ENCODE results near the gene SEC16A. TPM values are rescaled to one million over a fixed set of nuclear protein-coding genes. Genes with fewer than 3 reads are reported as not detected.

The SEC16A gene
- total RNA-seq, 1 experiment from 2014 or later: 7.2 TPM

GRCh38 chr9:136519263-136520052 lies 36.6 kb upstream of the SEC16A start:
- in situ Hi-C loops (cut with HindIII; ENCODE audit: low sequenced_read_pairs): no loop called here
- DNase-seq (ENCODE audit: low spot score): no peak

- in situ Hi-C loops (cut with HindIII; ENCODE audit: low sequenced_read_pairs): no loop called here
- DNase-seq (ENCODE audit: low spot score): no peak
These were observed 35.8 kb upstream of the SEC16A start for GRCh38 chr9:136518623-136519022.

GRCh38 chr9:136517950-136518349 lies 35.1 kb upstream of the SEC16A start:
- DNase-seq (ENCODE audit: low spot score): no peak
- in situ Hi-C loops (cut with HindIII; ENCODE audit: low sequenced_read_pairs): no loop called here

- in situ Hi-C loops (cut with HindIII; ENCODE audit: low sequenced_read_pairs): no loop called here
- no peak for DNase-seq (ENCODE audit: low spot score)
These were observed 34.3 kb upstream of the SEC16A start for GRCh38 chr9:136517012-136517743.

DNA sequence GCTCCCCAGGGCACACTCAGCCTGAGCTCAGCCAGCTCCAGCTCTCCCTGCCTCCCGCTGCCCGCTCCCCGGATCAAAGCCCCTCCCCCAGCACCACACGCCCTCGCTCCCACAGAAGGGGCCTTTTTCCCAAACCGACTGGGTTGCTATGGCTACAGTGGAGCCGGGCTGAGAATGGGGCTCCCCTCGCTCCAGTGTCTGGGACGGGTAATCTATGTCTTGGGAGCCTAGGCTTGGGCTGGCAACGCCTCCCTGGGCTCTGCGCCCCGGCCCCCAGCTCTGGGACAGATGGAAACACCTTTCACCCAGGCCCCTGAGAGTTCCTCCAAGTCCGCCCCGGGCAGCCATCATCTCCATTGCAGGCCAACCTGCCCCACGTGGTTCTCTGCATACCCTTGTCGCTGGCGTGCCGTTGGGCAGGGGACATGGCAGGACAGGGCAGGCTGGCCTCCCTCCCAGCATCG lies 33.4 kb upstream of the SEC16A start:
- in situ Hi-C loops (cut with HindIII; ENCODE audit: low sequenced_read_pairs): no loop called here
- DNase-seq (ENCODE audit: low spot score): peak; percentile 35

GRCh38 chr9:136515276-136515675 lies 32.4 kb upstream of the SEC16A start:
- in situ Hi-C loops (cut with HindIII; ENCODE audit: low sequenced_read_pairs): no loop called here
- no peak for DNase-seq (ENCODE audit: low spot score)

DNA sequence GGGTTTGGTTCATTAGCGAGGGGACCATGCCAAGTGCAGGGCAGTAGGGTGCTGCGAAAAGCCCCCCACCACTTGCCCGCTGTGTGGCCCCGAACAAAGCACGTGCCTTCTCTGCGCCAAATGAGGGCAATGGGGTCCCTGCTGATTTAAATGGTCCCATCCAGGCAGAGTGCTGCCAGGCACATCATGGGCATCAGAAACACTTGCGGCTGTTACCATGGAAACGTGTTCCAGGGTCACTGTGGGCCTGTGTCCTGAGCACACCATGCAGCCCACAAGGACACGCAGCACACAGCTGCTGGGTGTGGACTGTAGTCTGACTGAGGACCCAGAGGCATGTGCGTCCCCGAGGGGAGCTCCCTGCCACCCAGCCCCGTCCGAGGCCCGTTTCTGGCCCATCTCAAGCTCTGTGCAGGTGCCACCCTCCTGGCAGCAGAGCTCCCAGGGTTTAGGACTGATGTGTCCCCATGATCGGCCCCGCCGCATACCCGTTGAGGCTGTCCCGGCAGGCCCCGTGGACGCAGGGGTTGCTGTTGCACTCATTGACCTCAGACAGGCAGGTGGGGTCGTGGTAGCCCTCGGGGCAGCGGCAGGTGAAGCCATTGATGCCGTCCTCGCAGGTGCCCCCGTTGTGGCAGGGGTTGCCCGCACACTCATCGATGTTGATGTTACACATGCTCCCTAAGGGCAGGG lies 31.3 kb upstream of the SEC16A start:
- in situ Hi-C loops (cut with HindIII; ENCODE audit: low sequenced_read_pairs): no loop called here
- DNase-seq (ENCODE audit: low spot score): no peak

DNA sequence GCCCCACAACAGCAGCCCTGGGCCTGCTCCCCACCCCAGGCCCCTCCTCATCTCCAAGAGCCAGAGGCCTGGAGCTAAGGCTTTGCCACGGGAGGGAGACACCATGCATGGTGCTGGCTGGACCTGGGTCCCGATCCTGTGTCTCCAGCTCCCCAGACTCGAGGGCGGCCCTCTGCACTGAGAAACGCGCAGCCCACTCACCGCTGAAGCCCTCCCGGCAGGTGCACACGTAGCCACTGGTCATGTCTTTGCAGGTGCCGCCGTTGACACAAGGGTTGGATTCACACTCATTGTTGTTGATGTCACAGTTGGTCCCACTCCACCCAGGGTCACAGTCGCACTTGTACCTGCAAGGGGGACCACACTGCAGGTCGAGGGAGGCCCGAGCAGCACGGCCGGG lies 30.4 kb upstream of the SEC16A start:
- no peak for DNase-seq (ENCODE audit: low spot score)
- in situ Hi-C loops (cut with HindIII; ENCODE audit: low sequenced_read_pairs): no loop called here

DNA sequence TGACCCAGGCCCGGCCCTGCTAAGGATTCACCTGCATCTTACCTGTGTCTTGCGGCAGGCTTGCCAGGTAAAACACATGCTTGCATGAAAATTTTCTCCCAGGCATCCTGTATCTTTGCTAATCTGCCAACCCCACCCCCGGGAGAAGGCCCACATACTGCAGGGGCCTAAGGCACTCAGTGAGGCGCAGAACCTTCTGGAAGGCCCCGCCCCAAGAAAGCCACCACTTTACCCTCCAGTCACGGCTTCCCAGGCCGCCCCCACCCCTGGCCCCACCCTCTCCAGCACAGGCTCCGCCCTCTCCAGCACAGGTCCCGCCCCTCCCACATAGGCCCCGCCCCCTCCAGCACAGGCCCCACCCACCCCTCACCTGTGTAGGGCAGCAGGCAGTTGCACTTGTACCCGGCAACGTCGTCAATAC lies 29.8 kb upstream of the SEC16A start:
- in situ Hi-C loops (cut with HindIII; ENCODE audit: low sequenced_read_pairs): no loop called here
- no peak for DNase-seq (ENCODE audit: low spot score)

DNA sequence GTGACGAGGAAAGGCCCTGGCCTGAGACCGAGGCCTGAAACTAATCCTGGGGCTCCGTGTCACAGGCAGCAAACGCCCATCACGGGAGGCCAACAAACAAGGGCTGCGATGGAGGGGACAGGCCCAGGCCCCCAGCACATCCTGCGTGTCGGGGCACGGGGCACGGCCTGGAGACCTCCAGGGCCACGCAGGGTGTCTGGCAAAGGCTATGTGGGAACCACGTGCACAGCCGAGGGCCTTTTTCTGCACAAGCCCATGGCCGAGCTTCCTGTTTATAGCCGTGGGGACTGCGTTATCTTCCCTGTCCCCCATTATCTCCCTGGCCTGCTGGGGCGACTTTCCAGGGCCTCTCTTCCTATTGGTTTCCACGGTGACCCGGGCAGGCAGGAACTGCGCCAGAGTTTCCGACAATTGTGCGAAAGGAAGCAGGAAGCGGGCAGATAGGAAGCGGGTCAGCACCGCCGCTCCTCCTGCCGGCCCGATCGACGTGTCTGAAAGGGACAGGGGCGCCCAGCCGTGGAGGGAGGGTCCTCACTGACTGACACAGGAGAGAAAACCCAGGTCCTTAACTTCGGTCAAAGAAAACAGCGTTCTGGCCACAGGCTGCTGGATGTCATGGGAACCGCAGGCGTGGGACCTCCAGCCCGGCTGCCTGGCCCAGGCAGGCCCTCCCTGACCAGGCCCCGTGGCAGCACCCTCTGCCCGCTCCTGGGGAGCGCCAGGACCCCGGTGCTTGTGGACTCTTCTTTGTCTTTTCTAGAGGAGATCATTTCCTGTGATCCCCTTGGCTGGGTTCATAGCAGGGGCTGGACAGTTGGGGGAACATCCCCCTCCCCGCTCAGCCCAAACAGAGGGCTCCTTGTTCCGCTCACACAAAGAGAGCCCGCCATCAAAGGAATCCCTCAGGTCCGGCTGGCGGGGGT lies 29.1 kb upstream of the SEC16A start:
- DNase-seq (ENCODE audit: low spot score): peak; percentile 17
- in situ Hi-C loops (cut with HindIII; ENCODE audit: low sequenced_read_pairs): no loop called here

- in situ Hi-C loops (cut with HindIII; ENCODE audit: low sequenced_read_pairs): no loop called here
- no peak for DNase-seq (ENCODE audit: low spot score)
These were observed 28.4 kb upstream of the SEC16A start for GRCh38 chr9:136511144-136511669.

- no peak for DNase-seq (ENCODE audit: low spot score)
- in situ Hi-C loops (cut with HindIII; ENCODE audit: low sequenced_read_pairs): no loop called here
These were observed 27.7 kb upstream of the SEC16A start for GRCh38 chr9:136510561-136510960.

DNA sequence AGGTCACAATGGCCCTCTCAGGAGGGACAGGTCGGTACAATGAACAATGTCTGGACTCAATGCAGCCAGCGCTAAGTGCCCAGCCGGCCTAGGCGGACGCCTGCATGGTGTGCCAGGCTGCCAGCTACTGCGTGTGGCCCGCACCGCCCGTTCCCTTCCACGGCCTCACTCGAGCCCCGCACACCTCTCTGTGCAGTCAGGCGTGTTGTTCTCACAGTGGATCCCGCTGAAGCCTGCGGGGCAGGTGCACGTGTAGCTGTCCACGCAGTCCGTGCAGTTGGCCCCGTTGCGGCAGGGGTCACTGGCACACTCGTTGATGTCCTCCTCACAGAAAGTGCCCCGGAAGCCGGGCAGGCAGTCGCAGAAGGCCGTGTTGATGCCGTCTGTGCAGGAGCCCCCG lies 26.7 kb upstream of the SEC16A start:
- no peak for DNase-seq (ENCODE audit: low spot score)
- in situ Hi-C loops (cut with HindIII; ENCODE audit: low sequenced_read_pairs): no loop called here

GRCh38 chr9:136508729-136509500 lies 26.1 kb upstream of the SEC16A start:
- no peak for DNase-seq (ENCODE audit: low spot score)
- in situ Hi-C loops (cut with HindIII; ENCODE audit: low sequenced_read_pairs): no loop called here

DNA sequence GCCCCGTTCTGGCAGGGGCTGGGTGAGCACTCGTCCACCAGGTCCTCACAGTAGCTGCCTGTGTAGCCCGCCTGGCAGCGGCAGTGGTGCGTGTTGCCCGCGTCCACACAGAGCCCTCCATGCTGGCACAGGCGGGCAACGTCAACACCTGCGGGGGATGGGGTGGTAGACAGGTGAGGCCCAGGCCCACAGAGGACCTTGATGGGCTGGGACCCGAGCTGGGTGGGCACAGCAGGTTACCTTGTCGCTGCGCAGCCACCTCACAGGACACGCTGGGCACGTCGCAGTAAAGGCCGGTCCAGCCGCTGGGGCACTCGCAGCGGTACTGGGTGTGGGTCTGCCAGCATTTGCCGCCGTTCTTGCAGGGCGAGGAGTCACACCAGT lies 25.1 kb upstream of the SEC16A start:
- in situ Hi-C loops (cut with HindIII; ENCODE audit: low sequenced_read_pairs): no loop called here

GRCh38 chr9:136507221-136507991 lies 24.6 kb upstream of the SEC16A start:
- in situ Hi-C loops (cut with HindIII; ENCODE audit: low sequenced_read_pairs): no loop called here
- DNase-seq (ENCODE audit: low spot score): no peak

More for the DNA sequence above, 25.1 kb upstream of the SEC16A start:
- no peak for DNase-seq (ENCODE audit: low spot score)

GRCh38 chr9:136506425-136506824 lies 23.6 kb upstream of the SEC16A start:
- in situ Hi-C loops (cut with HindIII; ENCODE audit: low sequenced_read_pairs): no loop called here
- DNase-seq (ENCODE audit: low spot score): no peak
